GM18868 (cell line): ENCODE measurements around the gene PID1.
A peak's percentile ranks its signal among the peaks of the same experiment; 100 is the strongest.

Experiments used
- ATAC-seq: cut with Tn5 transposase; IDR thresholded peaks from one replicate; pipeline ENCODE4 v1.9.1; 2021; ENCODE audit warnings: mild to moderate bottlenecking, moderate library complexity; ENCODE audit not compliant: unreplicated experiment

Gene PID1, protein sequence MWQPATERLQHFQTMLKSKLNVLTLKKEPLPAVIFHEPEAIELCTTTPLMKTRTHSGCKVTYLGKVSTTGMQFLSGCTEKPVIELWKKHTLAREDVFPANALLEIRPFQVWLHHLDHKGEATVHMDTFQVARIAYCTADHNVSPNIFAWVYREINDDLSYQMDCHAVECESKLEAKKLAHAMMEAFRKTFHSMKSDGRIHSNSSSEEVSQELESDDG

DNA sequence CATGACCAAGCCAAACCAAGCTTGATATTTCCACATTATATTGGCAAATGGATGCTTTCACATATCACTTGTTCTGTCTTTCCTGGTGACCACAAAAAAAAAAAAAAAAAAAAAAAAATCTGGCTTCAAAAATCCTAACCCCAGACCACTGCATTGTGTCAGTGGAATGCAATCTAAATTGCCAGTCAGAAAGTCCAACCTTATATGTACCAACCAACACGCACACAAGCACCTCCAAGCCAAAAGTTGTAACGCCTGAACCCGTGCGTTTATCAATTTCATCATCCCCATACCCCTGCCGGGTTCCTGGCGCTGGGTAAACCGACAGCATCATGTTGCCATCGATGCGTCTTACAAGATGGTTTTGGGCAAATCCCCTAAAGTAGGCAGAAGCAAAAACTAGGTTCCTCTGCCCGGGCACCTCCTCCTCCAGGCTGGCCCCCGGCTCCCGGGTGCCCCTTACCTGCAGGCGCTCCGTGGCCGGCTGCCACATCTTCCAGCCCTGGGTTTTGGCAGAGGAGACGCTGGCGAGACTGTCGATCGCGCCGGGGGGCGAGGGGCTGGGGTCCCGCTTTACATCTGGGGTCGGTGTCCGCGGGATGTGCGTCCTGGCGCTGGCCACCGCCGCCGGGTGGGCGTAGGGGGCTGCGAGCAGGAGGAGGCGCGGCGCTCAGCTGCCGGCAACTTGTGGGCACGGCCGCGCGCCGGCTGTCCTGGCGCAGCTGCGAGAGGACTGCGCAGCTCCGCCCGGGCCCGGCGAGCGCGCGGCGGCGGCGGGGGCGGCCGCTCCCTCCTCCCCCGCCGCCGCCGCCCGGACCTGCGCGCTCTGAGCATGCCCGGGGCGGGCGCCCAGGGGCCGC, at the start of gene PID1:
Gene PID1 (minus strand): TSS at position 737 of the 860 bp plus-strand sequence. CDS start 244 bp downstream, at position 493.
- ATAC-seq: no peak

DNA sequence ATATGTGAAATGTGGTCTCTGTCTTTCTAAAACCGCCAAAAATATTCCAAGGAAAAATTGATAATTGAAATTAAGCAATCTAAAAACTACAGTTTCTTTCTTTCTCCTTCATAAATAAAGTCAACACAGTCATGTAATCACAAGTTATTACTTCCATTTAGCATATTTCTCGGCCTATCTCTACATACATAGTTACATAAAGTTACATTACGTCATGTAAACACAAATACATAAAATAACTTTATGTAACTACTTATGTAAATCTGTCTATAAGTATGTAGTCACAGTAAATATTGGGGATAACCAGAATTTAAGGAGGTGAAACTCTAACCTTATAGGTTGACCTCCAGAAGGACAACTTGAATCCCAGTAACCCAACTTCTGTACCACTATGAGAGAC, 48.5 kb upstream of the PID1 start:
- no peak for ATAC-seq

DNA sequence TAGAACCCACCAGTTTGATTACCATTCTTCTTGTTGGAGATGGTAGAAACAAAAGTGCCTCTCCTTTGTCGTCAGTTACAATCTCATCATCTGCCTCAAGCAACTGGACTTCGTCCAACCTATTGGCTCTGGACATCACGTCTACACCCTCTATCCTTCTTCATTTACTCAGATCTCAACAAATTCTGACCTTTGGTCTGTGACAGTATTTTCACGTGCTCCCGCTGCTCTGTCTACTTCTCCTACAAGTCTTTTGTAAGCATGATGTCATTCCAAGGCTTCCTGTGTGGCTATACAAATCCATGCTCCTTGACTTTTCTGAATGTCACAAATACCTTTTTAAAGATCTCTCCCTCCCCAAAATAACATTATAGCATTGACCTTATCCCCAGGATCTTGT, 43.0 kb upstream of the PID1 start:
- no peak for ATAC-seq

DNA sequence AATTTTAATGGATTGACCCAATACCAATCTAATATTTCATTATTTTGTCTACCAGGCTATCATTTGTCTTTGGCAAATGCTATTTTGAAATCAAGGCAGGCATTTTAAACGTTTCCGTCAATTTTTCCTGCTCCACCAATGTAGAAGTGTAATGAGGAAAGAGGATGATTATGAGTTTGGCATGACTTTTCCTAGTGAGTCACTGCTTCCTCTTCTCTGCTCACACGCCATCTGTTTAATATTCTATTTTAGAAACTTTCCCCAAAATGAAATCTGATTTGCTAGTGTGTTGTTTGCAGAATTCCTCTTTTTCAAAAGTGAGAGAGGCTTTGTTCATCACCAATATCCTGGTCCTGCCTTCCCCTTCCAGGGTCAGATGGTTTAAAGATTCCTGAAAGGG, 42.5 kb upstream of the PID1 start:
- no peak for ATAC-seq

DNA sequence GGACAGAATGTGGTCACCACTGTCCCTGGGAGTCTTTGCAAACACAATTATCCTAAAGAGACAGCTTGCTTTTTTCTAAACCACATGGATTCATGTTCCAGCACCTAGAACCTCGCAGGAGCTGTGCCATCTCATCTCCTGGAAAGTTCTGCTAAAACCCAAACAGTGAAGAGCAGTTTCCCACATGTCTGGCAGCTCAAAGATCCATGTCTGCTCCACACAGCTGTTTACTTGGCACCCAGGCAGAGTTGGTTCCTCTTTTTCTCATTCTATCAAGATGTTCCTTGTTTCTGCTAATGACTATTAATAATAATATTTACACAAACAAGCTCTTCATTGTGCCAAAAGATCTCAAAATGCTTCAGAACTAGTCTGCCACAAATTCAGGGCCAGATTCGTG, 30.1 kb upstream of the PID1 start:
- ATAC-seq: no peak

DNA sequence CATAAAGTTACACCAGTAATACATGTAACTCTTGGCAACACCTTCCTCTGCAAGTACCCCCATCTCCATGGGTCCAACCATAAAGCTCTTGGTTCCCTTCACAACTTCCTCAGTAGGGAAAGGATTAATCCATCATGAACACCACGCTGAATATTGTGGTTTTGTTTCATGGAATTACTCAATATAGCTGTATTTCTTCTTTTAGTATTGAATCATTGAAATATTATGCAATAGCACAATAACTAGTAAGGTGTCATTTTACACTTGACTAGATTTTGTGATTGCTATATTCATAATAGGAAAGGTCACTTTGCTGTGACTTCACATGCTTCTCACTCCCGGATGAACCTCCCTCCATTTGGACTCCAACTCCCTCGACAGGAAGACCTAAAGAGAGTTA, 29.7 kb upstream of the PID1 start:
- ATAC-seq: no peak

DNA sequence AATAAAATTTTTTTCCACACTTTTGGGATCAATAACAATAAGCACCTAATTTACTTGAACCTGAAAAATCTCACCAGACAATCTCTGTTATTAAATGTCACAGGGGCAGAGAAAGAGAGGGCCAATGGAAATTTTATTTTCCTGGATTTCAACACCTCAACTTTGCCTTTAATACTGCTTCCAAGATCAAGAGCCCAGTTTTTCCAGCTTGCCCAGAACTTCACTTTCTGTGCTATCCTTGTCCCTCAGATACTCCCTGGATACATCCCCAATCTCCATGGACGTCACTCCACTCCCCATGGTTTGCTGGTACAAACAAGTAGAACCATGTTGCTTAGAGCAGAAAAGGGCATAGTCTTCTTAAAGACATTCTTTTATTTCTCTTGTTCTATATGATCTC, 29.3 kb upstream of the PID1 start:
- no peak for ATAC-seq

DNA sequence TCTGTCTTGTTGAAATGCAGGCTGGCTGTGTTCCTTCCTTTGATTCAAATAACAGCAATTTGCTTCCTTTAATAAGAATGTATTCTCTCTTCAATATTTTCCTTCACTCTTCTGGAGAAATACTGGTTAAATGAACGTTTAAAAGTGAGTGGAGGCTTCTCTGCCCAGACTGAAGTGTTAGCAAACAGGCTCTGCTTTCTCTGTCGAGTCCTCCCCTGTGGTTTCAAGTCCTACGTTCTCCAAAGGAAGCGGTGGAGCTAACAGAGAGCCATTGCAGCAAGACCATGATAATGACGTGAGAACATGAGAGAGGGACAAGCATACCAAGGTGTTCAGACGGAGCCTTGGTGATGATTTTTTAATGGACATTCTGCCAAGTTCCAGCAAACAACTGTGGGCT, 26.2 kb upstream of the PID1 start:
- ATAC-seq: no peak

DNA sequence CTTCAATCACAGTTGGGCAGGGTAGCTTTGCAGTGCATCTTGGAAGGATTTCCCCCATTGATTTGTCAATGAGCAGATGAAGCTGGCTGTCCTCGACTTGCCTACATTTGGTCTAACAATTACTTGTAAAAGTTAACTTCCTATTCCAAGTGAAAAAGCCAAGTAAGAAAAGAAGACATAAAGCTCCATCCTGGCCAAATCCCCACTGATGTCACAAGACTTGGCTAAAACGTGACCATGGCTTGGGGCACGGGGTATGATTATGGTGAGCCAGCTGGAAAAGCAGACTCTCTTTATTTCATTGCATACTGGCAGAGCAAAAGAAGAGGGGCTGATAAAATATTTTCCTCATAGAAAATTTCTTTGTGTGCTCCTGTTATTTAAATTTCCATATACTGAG, 25.4 kb upstream of the PID1 start:
- ATAC-seq: no peak

DNA sequence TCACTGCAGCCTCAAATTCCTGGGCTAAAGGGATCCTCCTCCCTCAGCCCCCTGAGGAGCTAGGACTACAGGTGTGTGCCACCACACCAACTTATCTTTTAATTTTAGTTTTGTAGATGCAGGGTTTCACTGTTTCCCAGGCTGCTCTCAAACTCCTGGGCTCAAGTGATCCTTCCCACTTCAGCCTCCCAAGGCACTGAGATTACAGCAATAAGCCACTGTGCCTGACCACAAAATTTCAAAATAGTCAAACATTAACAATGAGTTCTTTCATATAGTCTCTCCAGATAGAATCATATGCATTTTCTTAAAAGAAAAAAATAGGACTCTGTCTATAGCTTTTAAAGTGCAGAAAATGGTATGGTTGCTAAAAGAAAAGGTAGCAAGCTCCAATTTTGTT, 24.9 kb upstream of the PID1 start:
- ATAC-seq: no peak

DNA sequence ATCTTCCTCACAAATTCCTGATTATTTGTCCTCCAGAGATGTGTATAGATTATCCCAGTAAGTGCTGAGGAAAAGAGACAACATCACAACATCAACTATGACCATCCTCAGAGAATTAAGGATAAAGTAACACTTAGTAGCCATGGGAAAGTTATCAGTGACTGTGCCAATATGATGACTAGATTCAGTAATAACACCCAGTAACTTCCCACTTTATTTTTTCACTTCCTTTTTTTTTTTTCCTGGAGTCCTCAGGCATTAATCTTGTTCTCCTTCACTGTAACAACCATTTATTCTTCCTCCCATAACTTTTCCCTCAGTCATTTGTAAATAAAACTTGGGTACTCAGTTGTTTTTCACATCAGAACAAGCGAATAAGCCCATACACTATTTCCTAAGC, 16.7 kb upstream of the PID1 start:
- ATAC-seq: no peak

DNA sequence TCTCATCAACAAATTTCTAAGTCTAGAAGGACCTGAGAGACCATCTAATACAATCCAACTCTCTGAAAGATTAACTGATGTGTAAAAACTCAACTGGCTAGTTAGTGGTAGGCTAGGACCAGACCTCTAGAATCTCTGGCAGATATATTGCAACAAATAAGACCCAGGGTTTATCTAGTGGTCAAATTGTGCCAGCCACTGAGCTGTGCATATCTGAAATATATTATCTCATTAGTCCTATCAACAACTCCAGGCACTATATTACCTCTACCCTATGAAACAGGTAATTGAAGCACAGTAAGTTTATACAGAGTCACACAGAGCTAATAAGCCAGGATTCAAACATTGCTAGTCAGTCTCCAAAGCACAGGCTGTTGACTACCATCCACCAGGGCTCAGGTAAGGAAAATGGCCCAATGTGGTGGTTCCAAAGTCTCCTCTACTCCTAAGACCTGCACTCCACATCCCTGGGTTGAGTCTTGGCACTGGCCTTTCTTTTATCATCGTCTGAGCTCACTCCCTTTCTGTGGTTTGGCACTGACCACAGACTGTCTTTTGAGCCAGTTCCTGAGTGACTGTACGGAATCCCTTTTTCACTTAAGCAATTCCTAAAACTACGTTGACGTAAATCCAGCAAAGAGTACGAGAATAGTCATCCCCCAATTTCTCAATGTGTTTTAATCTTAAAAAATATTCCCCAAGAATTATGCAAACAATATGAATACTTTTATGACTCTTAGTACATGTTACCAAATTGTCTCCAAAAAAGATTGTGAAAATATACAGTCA, 11.9 kb upstream of the PID1 start:
- ATAC-seq: no peak

DNA sequence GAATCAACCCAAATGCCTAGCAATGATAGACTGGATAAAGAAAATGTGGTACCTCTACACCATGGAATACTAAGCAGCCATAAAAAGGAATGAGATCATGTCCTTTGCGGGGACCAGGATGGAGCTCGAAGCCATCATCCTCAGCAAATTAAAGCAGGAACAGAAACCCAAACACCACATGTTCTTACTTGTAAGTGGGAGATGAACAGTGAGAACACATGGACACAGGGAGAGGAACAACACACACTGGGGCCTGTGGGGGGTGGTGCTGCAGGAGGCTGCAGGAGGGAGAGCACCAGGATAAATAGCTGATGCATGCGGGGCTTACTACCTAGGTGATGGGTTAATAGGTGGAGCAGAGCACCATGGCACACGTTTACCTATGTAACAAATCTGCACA, 8.4 kb upstream of the PID1 start:
- no peak for ATAC-seq

DNA sequence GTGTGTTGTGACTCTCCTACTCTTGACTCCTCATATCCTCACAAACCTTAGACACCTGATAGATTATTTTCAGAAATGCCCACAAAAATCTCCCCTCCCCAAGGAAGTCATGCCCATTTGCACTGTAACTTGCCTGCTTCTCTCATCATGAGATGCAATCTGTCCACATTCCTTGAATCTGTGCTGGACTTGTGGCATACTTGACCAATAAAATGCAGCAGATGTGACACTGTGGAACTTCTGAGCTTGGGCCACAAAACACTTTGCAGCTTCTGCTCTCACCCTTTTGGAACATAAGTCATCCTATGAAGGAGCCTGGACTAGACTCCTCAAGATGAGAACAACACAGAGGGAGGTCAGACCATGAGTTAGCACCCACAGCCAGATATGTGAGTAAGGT, 4.4 kb upstream of the PID1 start:
- ATAC-seq: no peak

DNA sequence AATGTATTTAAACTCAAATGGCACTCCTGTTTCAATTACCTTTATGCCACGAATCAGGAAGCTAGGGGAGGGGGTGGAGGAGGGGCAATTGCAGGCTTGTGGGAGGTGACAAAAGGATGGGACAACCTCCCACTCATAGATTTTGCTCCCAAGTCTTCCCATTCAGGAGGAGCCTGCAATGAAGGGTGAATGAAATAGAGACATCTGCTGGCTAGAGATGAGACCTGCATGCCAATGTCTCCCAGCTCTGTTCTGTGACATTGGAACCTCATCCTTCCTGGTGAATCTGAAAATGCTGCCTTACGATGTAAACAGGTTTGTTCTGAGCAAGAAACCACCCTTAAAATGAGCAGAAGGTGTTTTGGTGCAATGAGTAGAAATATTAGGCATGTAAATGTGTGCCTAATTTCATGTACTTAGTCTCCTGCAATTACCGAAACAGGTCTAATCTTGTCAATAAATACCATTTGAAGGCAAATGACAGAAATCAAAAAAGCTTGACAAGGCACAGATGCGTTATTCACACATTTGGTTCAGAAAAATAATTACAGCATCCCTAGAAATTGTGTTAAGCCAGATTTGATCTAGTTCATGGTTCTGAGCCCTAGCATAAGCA, 2.7 kb upstream of the PID1 start:
- peak; percentile 74 for ATAC-seq

DNA sequence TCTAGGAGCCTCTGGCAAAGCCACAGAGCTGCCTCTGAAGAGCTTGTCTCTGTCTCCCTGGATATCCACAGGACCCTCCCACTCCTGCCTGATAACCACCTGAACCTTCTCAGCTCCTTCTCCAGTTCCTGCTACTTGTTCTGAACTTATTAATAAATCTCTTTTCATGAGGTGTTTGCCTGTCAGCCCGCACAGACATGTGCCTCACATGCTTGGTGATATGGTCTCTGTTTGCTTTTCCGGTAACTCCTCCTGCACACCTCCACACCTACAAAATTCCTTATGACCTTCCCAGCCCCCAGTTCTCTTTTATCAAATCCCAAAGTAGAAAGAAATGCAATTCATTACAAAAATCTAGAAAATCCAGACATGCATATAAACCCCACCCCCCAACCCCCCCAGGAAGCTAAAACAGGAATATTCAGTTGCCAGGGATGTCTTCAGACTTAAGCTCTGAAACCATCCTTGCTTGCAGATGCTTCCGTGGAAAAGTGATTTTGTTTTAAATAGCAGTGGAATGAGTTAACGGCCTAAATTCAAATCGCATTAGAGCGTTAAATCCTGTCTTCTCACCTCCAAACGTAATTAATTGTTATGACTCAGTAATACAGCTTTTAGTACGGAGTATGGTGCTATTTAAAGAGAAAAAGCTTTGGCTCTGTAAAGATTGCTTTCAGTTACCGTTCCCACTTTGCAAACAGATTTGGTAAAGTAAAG, 2.1 kb upstream of the PID1 start:
- ATAC-seq: no peak

DNA sequence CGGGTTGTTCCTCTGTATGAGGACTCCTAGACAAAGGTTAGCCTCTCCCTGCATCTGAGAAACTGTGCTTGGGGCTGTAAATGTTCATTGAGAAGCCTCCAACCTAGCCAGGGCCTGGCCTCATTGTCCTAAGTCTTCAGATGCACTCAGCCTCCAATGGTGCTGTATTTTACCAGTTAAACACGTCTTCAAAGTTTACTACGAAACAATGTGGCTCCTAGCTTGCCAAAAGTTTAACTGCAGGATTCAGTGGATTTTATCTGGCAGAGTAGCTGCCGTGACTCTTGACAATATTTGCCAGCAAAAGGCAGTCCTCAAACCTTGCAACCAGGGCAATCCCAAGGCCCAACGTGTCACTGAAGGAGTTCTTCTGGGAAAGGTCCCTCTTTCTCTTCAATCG, 1.1 kb downstream of the PID1 start:
- ATAC-seq: no peak

DNA sequence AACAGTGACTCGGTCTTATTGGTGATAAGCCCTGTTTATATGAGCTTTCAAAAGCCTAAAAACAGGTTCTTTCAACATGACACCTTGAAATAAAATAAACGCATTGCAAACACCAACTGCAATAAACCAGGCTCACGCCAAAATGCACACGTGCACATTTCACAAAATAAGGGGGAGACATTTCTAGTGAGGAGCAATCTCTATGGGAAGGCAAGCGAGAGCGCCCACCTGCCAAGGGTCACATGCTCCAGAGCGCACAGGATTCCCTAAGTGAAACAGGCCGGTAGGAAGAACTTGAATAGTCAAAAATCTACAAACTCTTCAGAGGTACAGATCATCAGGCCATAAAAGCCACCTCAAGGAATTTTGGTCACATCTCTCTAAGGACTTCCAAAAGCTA, 1.9 kb downstream of the PID1 start:
- no peak for ATAC-seq

DNA sequence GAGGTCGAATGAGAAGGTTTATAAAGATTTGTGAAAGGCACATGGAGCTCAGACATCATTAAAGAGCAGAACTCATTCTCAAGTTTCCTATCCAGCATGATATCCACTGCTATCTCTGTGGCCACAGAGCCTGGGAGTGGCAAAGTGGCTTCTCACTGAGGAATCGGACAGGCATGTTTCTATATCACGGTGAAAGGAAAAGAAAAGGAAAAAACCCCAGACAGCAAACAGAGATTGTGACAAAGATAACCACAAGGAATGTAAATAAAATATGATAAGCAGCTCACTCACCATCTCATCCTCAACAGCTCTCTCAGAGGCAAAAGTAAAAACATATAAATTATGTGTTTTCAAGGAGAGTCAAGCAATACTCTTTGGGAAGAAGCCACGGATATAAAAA, 2.5 kb downstream of the PID1 start:
- ATAC-seq: no peak

DNA sequence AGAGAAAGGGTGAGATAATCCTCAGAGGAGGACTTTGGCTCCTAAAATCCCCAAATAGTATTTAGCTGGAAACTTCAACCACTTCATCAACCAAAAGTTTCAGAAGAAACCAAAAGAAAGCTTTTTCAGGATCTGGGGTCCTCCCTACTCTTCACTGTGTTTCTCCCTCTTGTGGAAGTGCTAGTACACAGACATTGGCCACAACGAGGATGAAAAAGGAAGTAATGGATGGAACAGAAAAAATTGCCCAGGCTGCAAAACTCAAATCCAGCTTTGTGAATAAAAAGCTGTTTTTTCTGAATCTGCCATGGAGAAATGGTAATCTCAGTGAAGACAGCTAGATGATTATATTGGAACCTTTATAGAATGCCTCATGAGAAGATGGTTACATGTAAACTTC, 4.0 kb downstream of the PID1 start:
- no peak for ATAC-seq

DNA sequence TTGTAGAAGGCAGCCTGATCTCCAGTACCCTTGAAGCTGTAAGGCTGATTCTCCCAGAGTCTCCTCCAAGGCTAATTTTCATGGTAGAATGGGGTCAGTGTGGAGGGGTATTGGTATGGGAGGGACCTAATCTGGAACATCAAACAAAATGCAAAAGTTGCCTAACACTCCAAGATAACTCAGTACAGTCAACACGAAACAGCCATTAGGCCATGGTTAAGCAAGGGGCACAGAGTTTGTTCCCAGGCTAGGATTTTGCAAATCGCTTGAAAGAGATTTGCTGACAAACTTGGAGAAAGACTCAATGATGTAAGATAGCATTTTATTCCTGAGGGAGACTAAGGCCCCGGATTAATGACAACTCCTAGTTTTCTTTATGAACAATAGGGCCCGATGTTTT, 5.4 kb downstream of the PID1 start:
- ATAC-seq: no peak
